WI38 (cell line): ENCODE data around the gene MC1R.

Experiments
- H3K4me3 ChIP-seq: 2 replicates; pipeline ENCODE4 v1.5.1; 2011; ENCODE audit warnings: low read depth, mild to moderate bottlenecking, control low read depth, low read length
- CTCF ChIP-seq: IDR thresholded peaks from 2 replicates; pipeline ENCODE4 v1.5.1; 2012; ENCODE audit warnings: low read depth, mild to moderate bottlenecking, control low read depth, low read length

Gene MC1R

GRCh38 chr16:89945654-89946053 is 27.0 kb downstream of the MC1R start:
- TF ChIP-seq CTCF, result no peak
- H3K4me3 ChIP-seq, result no peak overlapping the region

GRCh38 chr16:89946515-89946914 is 27.9 kb downstream of the MC1R start:
- no peak overlapping the region for H3K4me3 ChIP-seq
- TF ChIP-seq CTCF, result no peak

GRCh38 chr16:89949121-89949742 is 30.6 kb downstream of the MC1R start:
- TF ChIP-seq CTCF, result no peak
- H3K4me3 ChIP-seq, result peak overlapping the region; percentile 66

- TF ChIP-seq CTCF, result no peak
- H3K4me3 ChIP-seq, result peak overlapping the region; percentile 66
Measured at GRCh38 chr16:89949756-89950155, 31.1 kb downstream of the MC1R start.

GRCh38 chr16:89951509-89951908 is 32.8 kb downstream of the MC1R start:
- no peak for TF ChIP-seq CTCF
- H3K4me3 ChIP-seq, result no peak overlapping the region

- no peak for TF ChIP-seq CTCF
- no peak overlapping the region for H3K4me3 ChIP-seq
Measured at GRCh38 chr16:89952049-89952448, 33.4 kb downstream of the MC1R start.

- TF ChIP-seq CTCF, result no peak
- no peak overlapping the region for H3K4me3 ChIP-seq
Measured at GRCh38 chr16:89952551-89952950, 33.9 kb downstream of the MC1R start.
